OCI-LY3 (cell line): Measurements from ENCODE around the gene FGD5.
A peak's percentile ranks its signal among the peaks of the same experiment; 100 is the strongest.

ENCODE experiments used
- H2AFZ ChIP-seq: fragments of 200-600, 300-600 bp; shearing (Covaris generic); 2 replicates; pipeline ENCODE4 v1.6.0; 2014; ENCODE audit warnings: antibody characterized with exemption, low read depth, low read length
- H3K27ac ChIP-seq: fragments of 200-600, 300-600 bp; sonication (generic); 2 replicates; pipeline ENCODE4 v1.5.1; 2014; ENCODE audit warnings: mild to moderate bottlenecking, low read length, moderate library complexity, mixed read lengths
- H3K27me3 ChIP-seq: fragments of 200-600, 300-600 bp; sonication (generic); 2 replicates; pipeline ENCODE4 v1.6.1; 2014; ENCODE audit warnings: low read depth, low read length, mixed read lengths
- H3K36me3 ChIP-seq: fragments of 200-600, 300-600 bp; sonication (generic); replicated peaks from 2 replicates; pipeline ENCODE3; 2014; ENCODE audit warnings: low read depth, low read length, mixed read lengths
- H3K4me1 ChIP-seq: fragments of 300-600, 200-600 bp; sonication (generic); 2 replicates; pipeline ENCODE4 v1.6.1; 2014; ENCODE audit warnings: low read length, mixed read lengths
- H3K4me2 ChIP-seq: fragments of 200-600, 300-600 bp; sonication (generic); 2 replicates; pipeline ENCODE4 v1.6.1; 2014; ENCODE audit warnings: low read length, mixed read lengths
- H3K4me3 ChIP-seq: fragments of 300-600, 200-600 bp; sonication (generic); 2 replicates; pipeline ENCODE4 v1.5.1; 2014; ENCODE audit warnings: antibody characterized with exemption, mild to moderate bottlenecking, low read length, moderate library complexity
- H3K79me2 ChIP-seq: fragments of 300-600, 200-600 bp; shearing (Covaris generic); 2 replicates; pipeline ENCODE4 v1.6.1; 2014; ENCODE audit warnings: mild to moderate bottlenecking, low read length, mixed read lengths
- H3K9ac ChIP-seq: fragments of 300-600, 200-600 bp; shearing (Covaris generic); 2 replicates; pipeline ENCODE4 v1.6.0; 2014; ENCODE audit warnings: mild to moderate bottlenecking, low read length, moderate library complexity
- H3K9me3 ChIP-seq: fragments of 200-600, 300-600 bp; shearing (Covaris generic); 2 replicates; pipeline ENCODE4 v1.6.1; 2014; ENCODE audit warnings: low read length, mixed read lengths; ENCODE audit not compliant: insufficient read depth
- H4K20me1 ChIP-seq: fragments of 200-600, 300-600 bp; sonication (generic); 2 replicates; pipeline ENCODE4 v1.6.1; 2016; ENCODE audit warnings: low read length, mixed read lengths; ENCODE audit not compliant: insufficient read depth
- EZH2phosphoT487 ChIP-seq: fragments of 200-600 bp; shearing (Covaris generic); IDR thresholded peaks from 2 replicates; pipeline ENCODE4 v1.6.1; 2018; ENCODE audit warnings: antibody characterized with exemption, mixed run types, low read depth
- TF ChIP-seq, protein P1 (sequence below): fragments of 200-600, 300-600 bp; sonication (generic); IDR thresholded peaks from 2 replicates; pipeline ENCODE4 v1.5.1; 2014; ENCODE audit warnings: antibody characterized with exemption, low read length, low read depth

FGD5 gene

DNA sequence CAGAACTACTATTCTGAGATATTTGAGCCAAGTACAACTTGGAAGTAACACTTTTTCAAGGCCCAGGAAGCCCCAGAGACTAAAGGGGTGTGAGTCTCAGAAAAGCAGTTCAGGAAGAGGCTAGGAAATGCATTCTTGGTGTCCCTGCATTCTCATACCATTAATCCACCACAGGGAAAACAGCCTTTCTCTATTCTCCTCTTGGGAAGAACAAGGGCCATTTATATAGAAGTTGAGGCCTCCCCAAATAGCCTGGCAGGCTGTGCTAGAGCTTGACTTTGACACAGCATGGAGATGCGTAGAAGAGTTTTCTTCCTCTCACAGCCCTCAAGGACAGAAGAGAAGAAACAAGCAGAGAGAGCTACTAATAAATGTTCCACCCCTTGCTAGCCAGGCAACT is 123.1 kb downstream of the FGD5 start:
- Histone ChIP-seq H3K27ac (no peak overlapping the region), H2AFZ (no peak overlapping the region), H4K20me1 (peaks cover 27% of the 10 kb centered on the region), H3K79me2 (peaks cover 37% of the 10 kb centered on the region), H3K4me1 (peaks cover 6% of the 10 kb centered on the region), H3K4me3 (no peak overlapping the region), H3K9me3 (no peaks in the 10 kb centered on the region), H3K4me2 (no peak overlapping the region), H3K36me3 (peaks cover 26% of the 10 kb centered on the region), H3K9ac (no peak overlapping the region), H3K27me3 (no peaks in the 10 kb centered on the region)
- TF ChIP-seq EZH2phosphoT487, result no peak
- TF ChIP-seq, protein P1, sequence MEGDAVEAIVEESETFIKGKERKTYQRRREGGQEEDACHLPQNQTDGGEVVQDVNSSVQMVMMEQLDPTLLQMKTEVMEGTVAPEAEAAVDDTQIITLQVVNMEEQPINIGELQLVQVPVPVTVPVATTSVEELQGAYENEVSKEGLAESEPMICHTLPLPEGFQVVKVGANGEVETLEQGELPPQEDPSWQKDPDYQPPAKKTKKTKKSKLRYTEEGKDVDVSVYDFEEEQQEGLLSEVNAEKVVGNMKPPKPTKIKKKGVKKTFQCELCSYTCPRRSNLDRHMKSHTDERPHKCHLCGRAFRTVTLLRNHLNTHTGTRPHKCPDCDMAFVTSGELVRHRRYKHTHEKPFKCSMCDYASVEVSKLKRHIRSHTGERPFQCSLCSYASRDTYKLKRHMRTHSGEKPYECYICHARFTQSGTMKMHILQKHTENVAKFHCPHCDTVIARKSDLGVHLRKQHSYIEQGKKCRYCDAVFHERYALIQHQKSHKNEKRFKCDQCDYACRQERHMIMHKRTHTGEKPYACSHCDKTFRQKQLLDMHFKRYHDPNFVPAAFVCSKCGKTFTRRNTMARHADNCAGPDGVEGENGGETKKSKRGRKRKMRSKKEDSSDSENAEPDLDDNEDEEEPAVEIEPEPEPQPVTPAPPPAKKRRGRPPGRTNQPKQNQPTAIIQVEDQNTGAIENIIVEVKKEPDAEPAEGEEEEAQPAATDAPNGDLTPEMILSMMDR, result no peak

DNA sequence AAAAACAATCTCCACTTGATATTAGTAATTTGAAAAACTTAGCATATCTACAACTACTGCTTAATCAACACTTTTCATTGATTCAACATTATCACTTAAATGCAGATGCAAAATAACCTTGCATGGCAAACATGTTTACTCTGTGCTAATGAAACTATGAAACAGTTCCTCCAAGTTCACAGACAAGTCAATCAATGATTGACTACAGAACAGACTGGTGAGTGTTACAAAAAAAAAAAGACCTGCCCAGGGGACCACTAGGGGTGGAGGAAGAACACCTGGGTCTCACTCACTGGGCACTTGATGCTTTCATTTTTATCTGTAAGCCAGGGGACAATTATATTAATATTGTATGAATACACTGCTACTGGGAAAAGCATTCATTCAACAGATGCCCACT is 124.3 kb downstream of the FGD5 start:
- peaks cover 6% of the 10 kb centered on the region for H3K4me1 ChIP-seq
- no peak overlapping the region for H2AFZ ChIP-seq
- peaks cover 26% of the 10 kb centered on the region for H3K36me3 ChIP-seq
- no peaks in the 10 kb centered on the region for H3K9me3 ChIP-seq
- H3K79me2 ChIP-seq, result peaks cover 41% of the 10 kb centered on the region
- H3K27ac ChIP-seq, result no peak overlapping the region
- H3K27me3 ChIP-seq, result no peaks in the 10 kb centered on the region
- H3K9ac ChIP-seq, result no peak overlapping the region
- no peak overlapping the region for H3K4me2 ChIP-seq
- H4K20me1 ChIP-seq, result peaks cover 27% of the 10 kb centered on the region
- TF ChIP-seq EZH2phosphoT487, result no peak
- TF ChIP-seq, protein P1, result no peak
- no peak overlapping the region for H3K4me3 ChIP-seq

- no peak overlapping the region for H3K27ac ChIP-seq
- peak overlapping the region; percentile 79 for H3K4me3 ChIP-seq
- H3K4me1 ChIP-seq, result peaks cover 13% of the 10 kb centered on the region
- no peak overlapping the region for H2AFZ ChIP-seq
- H3K79me2 ChIP-seq, result peaks cover 67% of the 10 kb centered on the region
- H4K20me1 ChIP-seq, result peaks cover 27% of the 10 kb centered on the region
- no peaks in the 10 kb centered on the region for H3K9me3 ChIP-seq
- peaks cover 30% of the 10 kb centered on the region for H3K36me3 ChIP-seq
- TF ChIP-seq, protein P1, result no peak
- TF ChIP-seq EZH2phosphoT487, result no peak
- no peaks in the 10 kb centered on the region for H3K27me3 ChIP-seq
- peak overlapping the region; percentile 91 for H3K4me2 ChIP-seq
- H3K9ac ChIP-seq, result peak overlapping the region; percentile 79
Observed at GRCh38 chr3:14946236-14946635, 127.5 kb downstream of the FGD5 start.

DNA sequence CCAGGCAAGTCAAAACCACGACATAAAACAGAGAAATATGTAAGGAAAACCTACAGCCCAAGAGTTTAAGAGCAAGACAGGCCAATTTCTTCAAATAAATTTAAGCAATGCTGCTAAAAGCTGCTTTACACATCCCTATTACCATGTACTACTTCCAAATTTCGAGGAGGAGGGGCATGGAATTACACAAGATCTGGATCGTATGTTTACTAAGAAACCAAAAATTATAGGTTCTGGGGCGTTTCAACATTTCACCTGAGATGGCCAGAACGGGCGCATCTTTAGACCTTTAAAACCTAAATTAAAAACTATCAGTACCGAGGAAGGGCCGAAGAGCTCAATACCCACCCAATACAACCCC is 128.0 kb downstream of the FGD5 start:
- H2AFZ ChIP-seq, result peak overlapping the region; percentile 62; the same call in 1 of the 2 replicates

More for the DNA sequence above, 128.0 kb downstream of the FGD5 start:
- TF ChIP-seq EZH2phosphoT487, result no peak
- TF ChIP-seq, protein P1, result no peak
- Histone ChIP-seq H4K20me1 (peaks cover 26% of the 10 kb centered on the region), H3K79me2 (peaks cover 71% of the 10 kb centered on the region), H3K36me3 (peaks cover 30% of the 10 kb centered on the region), H3K9ac (peak overlapping the region; percentile 79), H3K27ac (peak overlapping the region; percentile 88), H3K9me3 (no peaks in the 10 kb centered on the region), H3K27me3 (no peaks in the 10 kb centered on the region), H3K4me1 (peaks cover 13% of the 10 kb centered on the region), H3K4me2 (peak overlapping the region; percentile 91), H3K4me3 (peak overlapping the region; percentile 79)
